Germinal center (tissue), 1 donor: ENCODE measurements around the gene INSYN2B.

Experiments used
- DNase-seq: peaks from one replicate; pipeline ENCODE4 v3.0.0; 2012; ENCODE audit warnings: mixed read lengths, low spot score

INSYN2B gene

GRCh38 chr5:169889572-169889971, 90.7 kb downstream of the INSYN2B start:
- no peak for DNase-seq

DNA sequence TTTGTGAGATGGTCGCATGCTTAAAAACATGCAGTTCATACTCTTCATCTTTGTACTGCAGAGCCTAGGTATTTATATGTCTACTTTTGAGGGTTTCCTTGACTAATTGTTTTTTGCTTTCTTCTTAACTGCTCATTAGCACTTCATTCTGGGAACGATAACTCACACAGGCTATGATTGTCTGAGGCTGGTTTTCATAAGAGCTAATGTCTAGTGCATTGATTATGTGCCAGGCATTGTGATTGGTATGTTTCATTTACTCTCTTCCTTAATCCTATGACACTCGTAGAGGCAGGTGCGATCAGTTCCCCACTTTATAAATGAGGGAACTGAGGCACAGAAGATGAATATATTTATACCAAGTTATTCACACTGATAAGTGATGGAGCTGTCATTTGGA, 93.6 kb downstream of the INSYN2B start:
- no peak for DNase-seq

DNA sequence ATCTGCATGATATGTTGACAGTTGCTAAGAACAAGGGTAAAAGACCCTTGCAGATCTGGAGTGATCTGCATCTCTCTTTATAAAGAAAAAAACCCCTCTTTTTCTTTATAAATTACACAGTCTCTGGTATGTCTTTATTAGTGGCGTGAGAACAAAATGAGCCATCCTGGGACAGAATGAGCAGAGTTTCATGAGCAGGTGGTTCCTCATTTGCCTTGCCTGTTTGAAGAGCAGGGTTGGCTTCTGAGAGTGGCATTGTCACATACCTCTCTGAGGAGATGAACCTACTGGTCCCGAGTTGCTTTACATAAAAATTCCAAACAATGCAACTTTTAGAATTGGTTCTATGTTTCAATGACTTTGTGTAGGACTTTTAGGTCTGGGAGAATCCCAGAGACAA, 94.3 kb downstream of the INSYN2B start:
- DNase-seq, result no peak

DNA sequence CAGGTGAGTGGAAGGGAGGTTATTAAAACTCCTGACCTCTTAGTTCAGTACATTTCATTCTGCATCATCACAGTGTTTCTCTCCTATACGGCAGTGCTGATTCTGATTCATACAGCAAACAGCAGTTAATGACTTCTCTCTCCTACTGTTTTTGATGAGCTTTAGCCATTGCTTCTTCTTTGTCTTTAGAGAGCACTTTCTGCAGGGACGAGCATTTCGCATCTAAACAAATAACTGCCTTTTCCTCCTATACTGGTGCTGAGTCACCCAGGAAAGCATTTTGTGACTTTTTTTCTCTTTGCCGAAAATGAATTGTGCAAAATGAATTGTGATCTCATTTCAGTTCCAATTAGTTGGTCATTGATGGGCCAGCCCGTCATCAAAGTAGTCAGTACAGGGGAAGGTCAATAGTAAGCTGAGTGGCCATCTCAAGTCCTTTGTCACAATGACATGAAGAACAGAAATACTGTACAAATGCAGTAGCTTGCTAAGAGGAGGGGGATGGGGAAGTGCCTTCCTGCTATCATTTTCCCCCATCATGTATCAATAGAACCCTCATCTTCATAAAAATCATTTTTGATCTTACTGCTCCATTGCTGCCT, 98.5 kb downstream of the INSYN2B start:
- no peak for DNase-seq

- no peak for DNase-seq
Measured at GRCh38 chr5:169880785-169881184, 99.5 kb downstream of the INSYN2B start.

GRCh38 chr5:169880012-169880663, 100.2 kb downstream of the INSYN2B start:
- peak; percentile 14 for DNase-seq

DNA sequence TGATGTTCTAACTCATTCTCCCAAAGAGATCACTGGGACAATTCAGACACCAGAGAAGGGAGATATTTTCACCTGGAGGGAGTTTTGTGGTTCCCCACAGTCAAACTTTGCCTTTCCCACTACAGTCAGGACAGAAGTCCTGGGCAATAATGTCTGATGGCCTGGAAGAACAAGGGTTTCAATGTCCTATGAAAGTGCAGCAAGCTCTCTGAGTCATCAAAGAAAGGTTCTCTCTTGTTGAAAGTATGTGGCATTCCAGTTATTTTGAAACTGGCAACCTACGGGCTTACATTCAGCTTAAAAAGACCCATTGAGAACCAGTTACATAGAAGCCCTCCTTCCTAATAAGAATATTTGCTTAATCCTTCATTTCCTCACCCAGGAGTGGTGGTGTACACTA, 103.9 kb downstream of the INSYN2B start:
- DNase-seq, result no peak

DNA sequence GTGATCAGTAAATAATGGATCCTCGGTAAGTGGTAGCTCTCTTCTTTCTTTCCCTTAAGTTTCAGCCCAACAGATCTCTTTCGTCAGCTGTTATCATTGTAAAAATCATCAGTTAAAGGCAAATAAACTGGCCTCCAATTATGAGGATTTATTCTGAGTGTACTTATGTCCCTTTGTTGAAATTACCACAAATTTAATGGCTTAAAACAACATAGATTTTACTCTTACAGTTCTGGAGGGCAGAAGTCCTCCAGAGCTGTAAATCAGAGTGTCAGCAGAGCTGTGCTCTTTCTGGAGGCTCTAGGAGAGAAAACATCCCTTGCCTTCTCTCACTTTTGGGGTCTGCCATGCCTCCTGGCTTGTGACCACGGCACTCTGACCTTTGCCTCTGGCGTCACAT, 104.6 kb downstream of the INSYN2B start:
- DNase-seq, result no peak

GRCh38 chr5:169875091-169875728, 105.1 kb downstream of the INSYN2B start:
- no peak for DNase-seq

DNA sequence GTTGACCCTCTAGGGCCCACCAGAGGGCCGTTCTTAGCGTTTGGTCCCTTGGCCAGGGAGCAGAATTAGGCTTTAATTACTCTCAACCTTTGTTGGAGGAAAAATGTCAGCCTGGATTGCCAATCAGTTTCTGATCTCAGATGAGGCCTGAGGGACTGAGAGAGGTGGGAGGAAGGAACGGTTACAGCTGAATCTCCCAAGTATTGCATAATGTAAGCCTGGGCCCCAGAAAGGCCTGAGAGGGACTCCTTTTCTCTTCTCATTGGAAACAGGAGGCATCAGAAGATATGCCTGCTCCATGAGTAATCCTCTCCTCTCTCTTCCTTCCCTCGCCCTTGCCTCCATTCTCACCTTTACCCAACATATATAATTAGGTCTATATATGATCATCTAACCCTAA, 105.7 kb downstream of the INSYN2B start:
- DNase-seq, result no peak

DNA sequence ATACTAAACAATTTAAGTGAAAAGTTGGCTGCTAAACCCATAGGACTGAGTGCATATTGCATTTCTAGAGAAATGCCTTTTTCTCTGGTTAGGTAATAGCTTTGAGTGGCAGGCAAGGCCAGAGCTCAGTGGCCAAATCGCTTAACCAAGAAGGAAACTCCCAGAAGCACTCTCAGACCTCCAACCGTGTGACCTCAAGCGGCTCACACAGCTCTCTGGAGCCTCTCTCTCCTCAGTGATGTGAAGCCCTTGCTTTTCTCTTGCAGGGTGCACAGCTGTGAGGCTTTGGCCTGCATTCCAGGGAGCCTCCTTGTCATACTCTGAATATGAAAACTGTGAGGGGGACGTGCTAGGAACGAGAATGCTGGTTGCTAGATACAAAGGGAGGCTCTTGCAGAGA, 106.7 kb downstream of the INSYN2B start:
- DNase-seq, result no peak

- DNase-seq, result no peak
Measured at GRCh38 chr5:169871826-169872490, 108.3 kb downstream of the INSYN2B start.

DNA sequence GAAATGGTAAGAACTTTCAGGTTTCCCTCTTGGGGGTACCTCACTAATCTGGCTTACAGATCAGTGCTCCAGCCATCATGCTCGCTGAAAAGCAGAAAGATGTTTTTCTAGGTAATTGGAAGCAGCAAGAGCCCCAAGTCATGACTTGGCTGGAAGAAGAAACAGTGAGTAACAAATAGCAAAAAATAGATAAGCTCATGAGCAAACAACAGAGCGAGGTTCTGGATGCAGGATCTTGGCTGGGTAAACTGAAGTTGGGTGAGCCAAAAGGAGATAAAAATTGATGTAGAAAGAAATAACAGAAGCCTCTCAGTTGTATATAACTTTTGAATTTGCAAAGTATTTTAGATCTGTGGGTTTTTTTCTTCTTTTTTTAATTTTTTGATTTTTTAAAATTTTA, 110.1 kb downstream of the INSYN2B start:
- no peak for DNase-seq

- no peak for DNase-seq
Measured at GRCh38 chr5:169869066-169869465, 111.2 kb downstream of the INSYN2B start.

- DNase-seq, result no peak
Measured at GRCh38 chr5:169867347-169867746, 112.9 kb downstream of the INSYN2B start.

GRCh38 chr5:169864483-169864882, 115.8 kb downstream of the INSYN2B start:
- DNase-seq, result no peak

DNA sequence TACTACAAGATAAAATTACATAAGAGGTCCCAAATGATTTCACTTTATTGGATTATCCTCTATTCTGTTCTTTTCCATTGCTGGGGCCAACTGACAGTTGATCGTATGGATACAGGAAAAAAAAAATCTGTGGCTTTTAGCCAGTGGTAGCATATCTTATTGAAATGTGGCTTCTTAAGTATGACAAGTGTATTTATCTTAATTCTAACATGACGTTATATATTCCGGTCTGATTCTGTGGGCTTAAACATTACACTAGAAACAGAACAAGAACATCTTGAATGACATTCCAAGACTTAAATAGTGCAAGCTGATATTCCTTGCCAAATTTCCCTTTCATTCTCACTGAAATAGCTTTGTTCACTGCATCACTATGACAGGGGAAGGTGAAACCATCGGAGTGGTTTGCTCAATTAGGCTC, 117.9 kb downstream of the INSYN2B start:
- DNase-seq, result no peak

- DNase-seq, result no peak
Measured at GRCh38 chr5:169861934-169862333, 118.4 kb downstream of the INSYN2B start.

- DNase-seq, result no peak
Measured at GRCh38 chr5:169861433-169861832, 118.9 kb downstream of the INSYN2B start.

- no peak for DNase-seq
Measured at GRCh38 chr5:169860585-169860984, 119.7 kb downstream of the INSYN2B start.

DNA sequence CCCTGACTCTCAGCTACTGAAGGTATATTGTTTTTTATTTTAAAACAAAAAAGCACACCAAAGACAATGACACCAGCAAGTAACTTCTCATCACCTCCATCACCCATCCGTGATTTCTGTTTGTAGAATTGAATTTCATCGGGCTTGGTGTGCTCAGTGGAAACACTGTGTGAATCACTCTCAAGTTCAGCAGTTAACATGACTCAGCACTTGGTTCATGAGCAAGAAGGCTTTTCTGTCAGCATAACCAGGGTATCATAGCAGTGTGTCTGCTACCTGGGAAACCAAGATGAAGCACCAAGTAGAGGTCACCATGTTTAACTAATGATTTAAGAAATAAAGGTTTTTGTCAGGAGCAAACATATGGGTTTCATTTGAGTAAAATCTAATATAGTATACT, 123.7 kb downstream of the INSYN2B start:
- DNase-seq, result no peak

GRCh38 chr5:169851321-169851850, 128.9 kb downstream of the INSYN2B start:
- no peak for DNase-seq

DNA sequence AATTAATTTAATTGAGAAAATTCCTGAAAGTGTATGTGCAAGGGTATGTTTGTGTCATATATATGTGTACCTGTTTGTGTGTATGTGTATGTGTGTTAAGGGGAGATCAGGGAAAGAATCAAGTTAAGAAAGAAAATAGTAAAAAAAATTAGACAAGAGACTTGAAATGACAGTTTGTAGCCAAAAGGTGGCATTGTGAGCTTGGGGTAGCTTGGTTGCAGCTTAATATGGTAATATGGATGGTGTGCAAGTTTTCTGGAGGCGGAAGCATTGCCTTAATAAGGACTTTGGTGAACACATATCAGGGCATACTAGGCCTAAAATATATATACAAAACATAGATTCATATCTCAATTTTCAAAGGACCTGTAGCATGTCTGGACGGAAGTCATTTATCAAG, 129.9 kb downstream of the INSYN2B start:
- DNase-seq, result no peak
